NCI-H2107 (cell line): ENCODE results near the gene OR6B1.
"Not testable (repeated sequence)": the region's sequence is repeated elsewhere in the genome, so short reads cannot be mapped to it uniquely, and the experiment has no call there.

ENCODE experiments used
- DNase-seq: peaks from one replicate; lab custom pipeline; 2025; lab: John Stamatoyannopoulos, UW

Gene OR6B1

GRCh38 chr7:144038887-144039286 lies 38.8 kb downstream of the OR6B1 start:
- no peak for DNase-seq

- no peak for DNase-seq
Observed at GRCh38 chr7:144048648-144049047, 48.5 kb downstream of the OR6B1 start, which contains the start of gene OR2A5. Gene OR2A5 (plus strand): TSS chr7:144048948. CDS start chr7:144050402, 1,454 bp downstream.

- no peak for DNase-seq
Observed at GRCh38 chr7:144049491-144049890, 49.4 kb downstream of the OR6B1 start.

GRCh38 chr7:144050093-144050492 lies 50.0 kb downstream of the OR6B1 start:
- DNase-seq, result no peak

- DNase-seq, result not testable (repeated sequence)
Observed at GRCh38 chr7:144050884-144051283, 50.8 kb downstream of the OR6B1 start.

- no peak for DNase-seq
Observed at GRCh38 chr7:144057954-144058353, 57.8 kb downstream of the OR6B1 start.
